Subcutaneous adipose tissue (tissue), 4 donors: Measurements from ENCODE around the gene TENT4B. TPM values are rescaled to one million over a fixed set of nuclear protein-coding genes. Genes with fewer than 3 reads are reported as not detected.

Experiments
- CTCF ChIP-seq: fragments of 450-650 bp; IDR thresholded peaks from one replicate; pipeline ENCODE4 v1.5.1; 2016; ENCODE audit warnings: low read depth, mild to moderate bottlenecking, control low read depth, antibody characterized with exemption, moderate library complexity
- small RNA-seq: library from RNA; depleted of rRNA; stranded (forward); fragments of <200 nt; gene quantifications from one replicate; pipeline ENCODE3, GENCODE V24; 2016
- total RNA-seq, 4 donors: library from RNA; depleted of rRNA; stranded (reverse); fragments of >200 nt; gene quantifications; one replicate each; pipeline ENCODE4 v1.1.0, GENCODE V29; 2016

The TENT4B gene
- total RNA-seq, 4 donors from 2014 or later = 12.4 to 14.3 (median 13.2) TPM

- TF ChIP-seq CTCF = no peak
These were observed 123.2 kb downstream of the TENT4B start for GRCh38 chr16:50276326-50276640.

- no peak for TF ChIP-seq CTCF
These were observed 123.9 kb downstream of the TENT4B start for GRCh38 chr16:50276801-50277555.

GRCh38 chr16:50278251-50278650 lies 125.1 kb downstream of the TENT4B start:
- TF ChIP-seq CTCF = no peak

GRCh38 chr16:50279504-50279865 lies 126.4 kb downstream of the TENT4B start:
- no peak for TF ChIP-seq CTCF

- TF ChIP-seq CTCF = no peak
These were observed 127.8 kb downstream of the TENT4B start for GRCh38 chr16:50280932-50281331.

Small RNA genes within 50 kb of the gene (small RNA-seq; reads per million reads assigned to genes)
- gene RF00156 = not detected
- not detected for gene RPL10P14

Other genes with a start within 250 kb of the TENT4B start
- 10 to 100 TPM; 10.9 to 39.8 (median 28.7) TPM for gene CNEP1R1, start 128.1 kb upstream of the TENT4B start, total RNA-seq
- 10 to 100 TPM; 14.3 to 42.2 (median 19.8) TPM for gene HEATR3, start 87.3 kb upstream of the TENT4B start, total RNA-seq
- gene ADCY7, start 113.2 kb downstream of the TENT4B start, total RNA-seq = 10 to 100 TPM; 16.6 to 42.3 (median 29.1) TPM
- gene BRD7, start 215.7 kb downstream of the TENT4B start, total RNA-seq = 10 to 100 TPM; 33.0 to 49.9 (median 40.5) TPM